GM19193 (cell line): ENCODE data around the gene TRAM2.

Experiments used
- POLR2A ChIP-seq: IDR thresholded peaks from 4 replicates; pipeline ENCODE4 v1.6.1; 2011; ENCODE audit not compliant: insufficient read depth, insufficient read length; ENCODE audit errors: extremely low read depth

Gene TRAM2

DNA sequence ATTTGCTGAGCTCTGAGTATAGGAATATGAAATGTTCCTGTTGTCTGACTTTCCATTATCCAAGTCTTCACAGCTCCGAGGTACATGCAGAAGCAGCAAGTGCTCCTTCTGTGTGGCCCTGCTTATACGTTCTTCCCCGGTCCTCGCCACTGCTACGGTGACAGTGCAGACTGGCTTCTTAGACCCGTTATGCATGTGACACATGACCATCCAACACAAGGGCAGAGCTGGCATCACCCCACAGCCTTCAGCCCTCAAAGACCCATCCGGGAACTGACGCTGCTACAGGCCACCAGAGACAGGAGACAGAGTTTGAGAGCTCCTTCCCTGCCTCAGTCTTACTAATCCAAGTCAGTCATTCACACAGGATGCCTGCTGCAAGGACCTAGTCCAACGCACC, 70.4 kb downstream of the TRAM2 start:
- TF ChIP-seq POLR2A, result no peak

DNA sequence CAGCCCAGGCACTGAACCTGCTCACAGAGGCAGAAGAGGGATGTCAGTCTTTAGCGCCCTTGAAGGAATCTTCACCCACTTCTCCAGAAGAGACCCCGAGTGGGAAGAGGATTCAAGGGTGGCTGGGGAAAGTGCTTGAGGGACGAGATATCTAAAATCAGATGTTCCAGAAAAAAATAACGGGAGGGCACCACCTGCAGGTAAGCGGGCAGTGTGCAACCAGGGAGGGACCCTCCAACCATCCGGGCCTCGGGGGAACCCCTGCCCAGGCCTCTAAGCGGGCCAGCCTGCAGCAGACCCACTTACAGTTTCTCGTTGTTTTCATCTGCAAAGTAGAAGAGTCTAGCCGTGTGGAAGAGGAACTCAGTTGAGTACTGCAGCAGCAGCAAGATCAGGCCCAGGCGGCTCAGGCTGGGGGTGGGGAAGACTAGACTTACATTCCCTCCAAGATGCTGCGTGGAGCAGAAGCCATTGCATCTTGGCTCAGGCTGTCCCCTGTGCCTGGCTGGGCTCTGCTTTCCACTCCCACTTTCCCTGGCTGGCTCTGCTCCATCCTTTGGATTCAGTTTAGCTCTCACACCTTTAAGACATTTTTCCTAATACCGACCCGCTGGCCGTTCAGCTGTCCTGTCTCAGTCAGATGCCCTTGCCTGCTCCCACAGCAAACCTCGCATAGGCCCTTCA, 71.0 kb downstream of the TRAM2 start:
- no peak for TF ChIP-seq POLR2A

DNA sequence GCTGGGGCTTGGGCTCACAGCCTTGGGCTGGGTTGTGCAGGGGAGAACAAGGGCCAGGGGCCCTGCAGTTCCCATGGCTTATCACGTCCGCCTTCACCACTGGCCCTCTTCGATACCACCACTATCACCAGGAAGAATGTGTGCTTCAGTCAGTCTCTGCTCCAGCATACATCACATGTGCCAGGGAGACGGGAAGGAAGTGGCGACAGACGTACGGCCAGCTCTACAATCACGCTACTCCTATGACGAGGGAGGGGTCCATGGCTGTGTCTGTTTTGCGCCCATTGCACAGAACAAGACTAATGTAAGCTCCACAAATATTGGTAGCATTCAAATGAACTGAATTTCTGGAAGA, 72.1 kb downstream of the TRAM2 start:
- TF ChIP-seq POLR2A, result no peak

DNA sequence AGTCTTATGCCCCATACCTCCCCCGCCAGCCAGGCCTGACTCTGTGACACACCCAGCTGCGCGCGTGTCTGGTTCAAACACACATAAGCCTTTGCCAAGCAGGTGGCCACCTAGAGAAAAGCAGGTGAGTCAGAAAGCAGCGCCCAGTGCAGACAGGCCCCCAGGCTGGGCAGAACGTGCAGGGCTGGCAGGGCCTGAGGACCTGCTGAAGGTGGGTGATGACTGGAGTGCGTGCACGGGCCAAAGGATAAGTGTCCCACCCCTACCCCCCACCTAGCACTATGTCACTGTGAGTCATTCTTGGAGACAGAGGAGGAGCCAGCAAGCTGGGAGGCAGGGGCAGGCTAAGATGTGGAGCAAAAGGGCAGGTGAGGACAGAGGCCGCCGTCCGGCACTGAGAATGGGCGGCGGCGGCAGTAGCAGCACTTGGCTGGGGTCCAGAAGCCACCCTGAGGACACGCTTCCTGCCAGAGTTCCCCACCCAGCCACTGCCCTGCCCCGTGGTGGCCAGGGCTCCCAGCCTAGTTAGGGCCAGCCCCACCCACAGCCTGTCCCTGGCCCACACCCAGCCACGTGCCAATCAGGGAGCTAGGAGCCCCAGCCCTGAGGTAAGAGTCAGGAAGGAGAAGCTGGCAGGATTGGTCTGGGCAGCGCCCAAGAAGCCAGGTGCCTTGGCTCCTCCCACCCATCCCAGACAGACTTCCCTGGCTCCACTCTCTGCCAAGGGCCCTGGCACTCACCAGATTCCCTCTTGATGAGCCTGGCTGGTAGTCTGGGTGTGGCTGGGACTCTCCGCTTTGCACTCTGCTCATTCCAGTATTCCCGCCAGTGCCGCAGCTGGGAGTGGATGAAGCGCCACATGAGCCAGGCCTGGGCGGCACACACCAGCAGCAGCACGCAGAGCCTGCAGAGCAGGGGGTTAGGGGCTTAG, 72.7 kb downstream of the TRAM2 start:
- no peak for TF ChIP-seq POLR2A

DNA sequence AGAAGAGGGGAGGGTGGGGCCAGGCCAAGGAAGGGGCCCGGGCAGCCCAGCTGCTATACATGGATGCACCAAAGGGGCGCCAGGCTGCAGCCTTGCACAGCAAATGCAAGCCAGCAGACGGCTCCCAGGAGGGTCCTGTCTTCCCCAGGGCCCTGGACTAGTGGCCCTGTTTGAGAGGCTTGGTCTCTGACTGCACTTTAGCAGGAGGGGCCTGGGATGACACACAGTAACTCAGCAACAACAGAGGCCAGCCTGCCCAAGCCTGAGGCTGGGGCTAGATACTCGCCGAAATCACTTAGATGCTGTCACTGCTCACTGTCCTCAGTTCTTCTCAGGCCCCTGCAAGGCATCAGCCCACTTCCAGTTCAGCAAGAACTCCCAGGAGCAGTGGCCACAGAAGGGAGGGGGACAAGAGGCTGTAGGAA, 73.5 kb downstream of the TRAM2 start:
- no peak for TF ChIP-seq POLR2A

DNA sequence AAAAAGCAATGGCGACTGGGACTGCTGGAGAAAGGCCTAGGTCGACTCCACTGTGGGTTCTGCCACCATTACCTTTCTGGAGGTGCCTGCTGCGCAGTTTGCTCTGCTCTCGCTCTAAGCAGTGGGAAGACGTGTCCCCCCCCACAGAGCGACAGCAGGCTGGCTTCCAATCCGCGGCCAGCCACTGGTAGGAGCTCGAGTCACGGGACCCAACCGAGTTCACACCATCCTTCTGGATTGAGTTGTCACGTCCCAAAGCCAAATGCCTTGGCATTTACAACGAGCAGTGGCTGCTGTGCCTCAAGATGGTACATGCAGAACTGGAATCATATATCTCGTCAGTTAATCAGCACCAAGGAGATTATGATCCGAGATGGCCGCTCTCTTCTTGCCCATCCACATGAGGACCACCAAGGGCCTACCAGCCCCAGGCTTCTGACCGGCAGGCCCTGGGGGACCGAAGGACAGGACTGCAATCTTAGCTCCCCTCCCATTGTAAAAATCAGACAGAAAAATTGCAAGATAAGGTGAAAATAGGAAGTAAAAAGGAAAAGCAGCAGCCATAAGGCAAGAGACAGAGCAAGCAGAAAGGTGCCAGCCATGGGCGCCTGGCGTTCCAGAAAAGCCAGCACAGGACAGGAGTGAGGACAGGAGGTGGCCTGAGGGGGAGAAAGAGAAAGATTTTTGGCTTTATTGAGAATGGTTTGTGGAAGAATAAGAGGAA, 74.4 kb downstream of the TRAM2 start:
- TF ChIP-seq POLR2A, result no peak

GRCh38 chr6:52500238-52501129, 76.4 kb downstream of the TRAM2 start:
- TF ChIP-seq POLR2A, result no peak

GRCh38 chr6:52499681-52500236, 77.1 kb downstream of the TRAM2 start:
- no peak for TF ChIP-seq POLR2A

GRCh38 chr6:52499026-52499425, 77.8 kb downstream of the TRAM2 start:
- no peak for TF ChIP-seq POLR2A

DNA sequence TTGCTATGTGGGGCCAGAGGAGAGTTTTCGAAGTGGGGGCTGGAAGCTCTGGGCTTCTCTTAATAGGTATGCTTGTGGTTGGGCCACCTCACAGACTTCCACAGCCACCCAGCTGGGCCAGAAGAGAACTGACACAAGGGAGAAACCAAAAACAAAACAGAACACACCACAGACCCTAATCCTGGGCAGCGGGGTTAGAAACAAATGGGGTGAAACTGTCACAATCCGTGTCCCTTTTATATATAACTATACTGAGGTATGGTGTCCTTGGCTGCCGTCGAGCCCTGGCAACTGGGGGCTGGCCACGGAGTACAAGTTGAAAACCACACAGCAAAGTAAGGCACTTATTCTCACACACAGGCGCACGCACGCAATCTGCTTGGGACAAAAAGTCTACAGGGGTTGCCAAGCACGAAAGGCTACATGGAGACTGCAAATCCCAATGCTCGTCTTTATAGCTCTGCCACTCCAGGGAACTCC, 78.3 kb downstream of the TRAM2 start:
- TF ChIP-seq POLR2A, result peak; percentile 16

DNA sequence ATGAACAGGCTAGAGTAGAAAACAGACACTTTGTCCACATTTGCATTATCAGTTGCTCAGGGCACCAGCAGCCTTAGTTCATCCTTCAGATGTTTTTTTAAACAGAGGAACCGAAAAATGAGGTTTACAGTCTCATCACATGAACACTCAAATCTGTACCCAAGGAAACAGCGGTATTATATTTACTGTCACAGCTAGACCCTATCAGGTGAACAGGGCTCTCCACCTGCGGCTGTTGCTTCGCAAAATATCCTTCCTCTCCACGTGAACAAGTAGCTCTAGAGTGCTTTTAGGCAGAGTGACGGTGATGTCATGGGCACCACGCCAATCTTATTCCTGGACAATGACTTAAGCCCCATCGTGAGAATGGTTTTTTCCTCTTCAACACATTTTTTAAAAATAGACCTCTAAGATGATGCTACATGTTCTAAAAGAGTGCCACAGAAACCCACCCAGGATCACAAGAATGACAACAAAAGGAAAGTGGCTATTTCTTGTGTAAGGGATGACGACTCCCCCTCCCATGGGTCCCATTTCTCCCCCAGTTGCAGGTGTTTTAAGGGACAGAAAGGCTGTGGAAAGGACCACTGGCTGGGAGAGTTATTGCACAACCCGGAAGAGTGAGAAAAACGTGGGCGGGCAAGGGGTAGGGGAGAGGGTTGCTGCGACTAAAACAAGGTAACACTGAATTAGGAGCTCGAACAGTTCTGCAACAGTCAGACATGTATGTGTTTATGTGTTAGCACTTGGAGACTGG, 79.0 kb downstream of the TRAM2 start:
- TF ChIP-seq POLR2A, result no peak

DNA sequence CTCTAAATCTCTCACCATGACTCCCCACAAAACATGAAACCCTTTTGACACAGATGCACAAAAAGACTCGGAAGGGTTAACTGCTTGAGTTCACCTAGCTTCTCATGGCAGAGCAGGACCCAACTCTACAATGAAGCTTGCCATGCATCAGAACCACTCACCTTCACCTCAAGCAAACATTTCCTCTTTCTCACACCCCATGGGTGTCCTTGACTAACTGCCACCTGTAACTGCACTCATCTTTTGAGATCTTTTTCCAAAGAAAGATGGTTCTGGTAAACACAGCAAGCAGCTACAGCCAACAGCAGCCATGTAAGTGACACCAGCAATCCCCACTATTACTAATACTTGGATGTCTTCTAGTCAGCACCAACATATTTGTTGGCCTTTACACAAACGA, 80.2 kb downstream of the TRAM2 start:
- TF ChIP-seq POLR2A, result no peak

DNA sequence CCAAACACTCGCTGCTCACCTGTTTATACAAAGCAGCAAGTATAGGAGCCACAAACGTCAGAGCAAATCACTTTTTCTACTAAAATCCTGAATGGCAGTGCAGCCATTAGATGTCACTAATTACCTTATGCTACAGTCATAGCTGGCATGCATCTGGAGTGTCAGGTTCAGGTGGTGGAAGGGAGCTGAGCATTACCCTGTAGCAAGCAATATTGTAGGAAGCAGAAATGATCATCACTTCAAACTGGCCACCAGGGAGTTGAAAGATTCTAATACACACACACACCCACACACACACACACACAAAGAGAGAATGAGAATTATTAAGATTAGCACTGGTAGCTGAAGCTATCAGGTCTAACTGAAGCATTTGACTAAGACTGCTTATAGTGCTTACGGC, 80.9 kb downstream of the TRAM2 start:
- TF ChIP-seq POLR2A, result no peak
